HepG2 (cell line): ENCODE results near the gene TTC31. TPM values are rescaled to one million over a fixed set of nuclear protein-coding genes. Genes with fewer than 3 reads are reported as not detected.

ENCODE experiments used
- CBFB ChIP-seq: sonication (generic); formaldehyde crosslinking; IDR thresholded peaks from 2 replicates; pipeline ENCODE4 v1.4.0; 2020; ENCODE audit warnings: missing genetic modification reagents
- GLI4 ChIP-seq: sonication (generic); formaldehyde crosslinking; IDR thresholded peaks from 2 replicates; pipeline ENCODE4 v1.5.1; 2020; ENCODE audit warnings: missing genetic modification reagents, mild to moderate bottlenecking, moderate library complexity, borderline replicate concordance
- HNRNPLL ChIP-seq: fragments of 200-400 bp; formaldehyde crosslinking; IDR thresholded peaks from 2 replicates; pipeline ENCODE4 v1.6.1; 2017; ENCODE audit warnings: mild to moderate bottlenecking, low read depth, low read length; ENCODE audit not compliant: poor library complexity, severe bottlenecking
- MED13 ChIP-seq: sonication (generic); formaldehyde crosslinking; IDR thresholded peaks from 2 replicates; pipeline ENCODE4 v1.5.0; 2020; ENCODE audit warnings: missing genetic modification reagents
- MEIS2 ChIP-seq: sonication (generic); formaldehyde crosslinking; IDR thresholded peaks from 2 replicates; pipeline ENCODE4 v1.9.0; 2021; ENCODE audit warnings: mild to moderate bottlenecking, missing genetic modification reagents
- NCOA5 ChIP-seq: sonication (generic); formaldehyde crosslinking; IDR thresholded peaks from 2 replicates; pipeline ENCODE4 v1.4.0; 2020; ENCODE audit warnings: missing genetic modification reagents
- NPAS2 ChIP-seq: sonication (generic); formaldehyde crosslinking; IDR thresholded peaks from 2 replicates; pipeline ENCODE4 v1.8.0; 2022; ENCODE audit warnings: mild to moderate bottlenecking, missing genetic modification reagents, borderline replicate concordance
- SMAD1 ChIP-seq: sonication (generic); formaldehyde crosslinking; IDR thresholded peaks from 2 replicates; pipeline ENCODE4 v1.4.0; 2020; ENCODE audit warnings: missing genetic modification reagents, low read depth, mild to moderate bottlenecking, borderline replicate concordance
- TGIF2 ChIP-seq: IDR thresholded peaks from 2 replicates; pipeline ENCODE4 v1.6.1; 2016; ENCODE audit warnings: control low read depth, missing compliant biosample characterization
- ZFY ChIP-seq: sonication (generic); formaldehyde crosslinking; IDR thresholded peaks from 2 replicates; pipeline ENCODE4 v1.4.0; 2020; ENCODE audit warnings: missing genetic modification reagents
- ZNF20 ChIP-seq: sonication (generic); formaldehyde crosslinking; IDR thresholded peaks from 2 replicates; pipeline ENCODE4 v1.4.0; 2020; ENCODE audit warnings: mild to moderate bottlenecking, moderate library complexity, missing genetic modification reagents
- ZNF234 ChIP-seq: sonication (generic); formaldehyde crosslinking; conservative IDR thresholded peaks from 2 replicates; pipeline ENCODE4 v1.5.1; 2020; ENCODE audit warnings: mild to moderate bottlenecking, missing genetic modification reagents
- ZNF468 ChIP-seq: sonication (generic); formaldehyde crosslinking; IDR thresholded peaks from 2 replicates; pipeline ENCODE4 v1.8.0; 2022; ENCODE audit warnings: mild to moderate bottlenecking, moderate library complexity, missing genetic modification reagents
- ZNF567 ChIP-seq: sonication (generic); formaldehyde crosslinking; IDR thresholded peaks from 2 replicates; pipeline ENCODE4 v1.8.1; 2023; ENCODE audit warnings: mild to moderate bottlenecking, missing genetic modification reagents, borderline replicate concordance
- ZNF766 ChIP-seq: sonication (generic); formaldehyde crosslinking; IDR thresholded peaks from 2 replicates; pipeline ENCODE4 v1.5.0; 2020; ENCODE audit warnings: missing genetic modification reagents, borderline replicate concordance
- ZZZ3 ChIP-seq: sonication (generic); formaldehyde crosslinking; IDR thresholded peaks from 2 replicates; pipeline ENCODE4 v1.4.0; 2020; ENCODE audit warnings: missing genetic modification reagents, mild to moderate bottlenecking, borderline replicate concordance
- polyA plus RNA-seq, 8 experiments: library from polyadenylated mRNA; depleted of rRNA in 3 of 8; stranded (reverse) in 7 of 8; unstranded in 1 of 8; fragments of >200 nt; fragmentation: Illumina TruSeq in 4 of 8; extraction: Trizol in 4 of 8; gene quantifications; 2 replicates each; pipeline versions ENCODE4 v1.2.1 to v1.2.3, GENCODE V29; 2011 to 2016; ENCODE audit warnings: low read depth in 4 of 8, missing spikeins in 1 of 8, mixed read lengths in 1 of 8; ENCODE audit not compliant: insufficient read depth in 1 of 8
- total RNA-seq, 5 experiments: library from RNA; depleted of rRNA; stranded (reverse); fragments of >200 nt; fragmentation: Illumina TruSeq; extraction: Trizol; gene quantifications; 2 replicates each; pipeline ENCODE4 v1.2.3, GENCODE V29; 2016; ENCODE audit warnings: low read depth in 1 of 5
- TF ChIP-seq, protein P1 (sequence below): sonication (generic); formaldehyde crosslinking; IDR thresholded peaks from 2 replicates; pipeline ENCODE4 v1.9.0; 2021; ENCODE audit warnings: missing genetic modification reagents, borderline replicate concordance
- TF ChIP-seq, protein P2 (sequence below): IDR thresholded peaks from 2 replicates; pipeline ENCODE4 v1.6.1; 2016
- TF ChIP-seq, protein P3 (sequence below): sonication (generic); formaldehyde crosslinking; IDR thresholded peaks from 2 replicates; pipeline ENCODE4 v1.5.1; 2020; ENCODE audit warnings: mild to moderate bottlenecking, missing genetic modification reagents, borderline replicate concordance
- TF ChIP-seq, protein P4 (sequence below): IDR thresholded peaks from 2 replicates; pipeline ENCODE4 v1.6.1; 2018; ENCODE audit warnings: missing genetic modification reagents
- TF ChIP-seq, protein P5 (sequence below): sonication (generic); formaldehyde crosslinking; IDR thresholded peaks from 2 replicates; pipeline ENCODE4 v1.5.1; 2020; ENCODE audit warnings: mild to moderate bottlenecking, moderate library complexity, missing genetic modification reagents

TTC31 gene
- total and polyA plus RNA-seq, 2 of the 13 experiments (the other 11 are each of a cell fraction or from before 2014, with no cell fraction given): 28.3 to 39.5 TPM

DNA sequence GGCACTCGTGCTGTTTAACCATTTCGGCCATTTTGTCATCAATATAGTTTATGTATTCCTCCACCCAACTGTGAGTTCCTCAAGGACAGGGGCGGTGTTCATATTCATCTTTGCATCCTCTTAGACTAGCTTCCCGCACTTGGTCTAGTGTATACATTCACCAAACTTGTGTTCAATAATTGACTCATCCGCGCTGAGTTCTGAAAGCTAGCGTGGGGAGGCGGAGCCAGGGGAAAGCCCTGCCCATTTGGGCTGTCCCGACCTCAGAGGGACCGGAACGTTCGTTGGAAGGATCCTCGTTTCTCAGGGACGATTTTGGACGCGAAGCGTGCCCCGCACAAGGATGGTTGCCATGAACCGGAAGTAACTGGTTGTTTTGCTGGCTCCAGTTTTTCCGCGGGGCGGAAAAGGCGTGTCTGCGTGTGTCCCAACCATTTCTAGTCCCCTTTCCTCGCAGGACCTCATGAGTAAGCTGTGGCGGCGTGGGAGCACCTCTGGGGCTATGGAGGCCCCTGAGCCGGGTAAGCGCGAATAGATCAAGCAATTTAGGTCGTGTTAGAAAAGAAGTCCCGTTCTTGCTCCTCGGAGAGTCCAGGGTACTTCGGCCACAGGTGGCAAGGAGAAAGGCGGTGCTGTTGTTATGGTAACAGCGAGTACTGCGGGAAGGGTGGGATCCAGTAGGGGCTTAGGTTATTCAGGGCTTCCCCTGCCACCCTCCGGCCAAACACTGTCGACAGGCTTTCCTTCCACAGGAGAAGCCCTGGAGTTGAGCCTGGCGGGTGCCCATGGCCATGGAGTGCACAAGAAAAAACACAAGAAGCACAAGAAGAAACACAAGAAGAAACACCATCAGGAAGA, 28.0 kb upstream of the TTC31 start, which contains the start of gene INO80B (continued):
- peak; percentile 99; the same call in 1 of the 2 replicates for TF ChIP-seq SMAD1 (CRISPR knock-in tag)
- no peak for TF ChIP-seq NPAS2
- TF ChIP-seq CBFB (CRISPR knock-in tag): peak; percentile 95
- TF ChIP-seq ZNF567 (CRISPR knock-in tag): peak; percentile 98
- no peak for TF ChIP-seq ZNF234 (CRISPR knock-in tag)
- no peak for TF ChIP-seq MED13
- peak; percentile 97 for TF ChIP-seq TGIF2 (CRISPR knock-in tag)
- TF ChIP-seq, protein P1, sequence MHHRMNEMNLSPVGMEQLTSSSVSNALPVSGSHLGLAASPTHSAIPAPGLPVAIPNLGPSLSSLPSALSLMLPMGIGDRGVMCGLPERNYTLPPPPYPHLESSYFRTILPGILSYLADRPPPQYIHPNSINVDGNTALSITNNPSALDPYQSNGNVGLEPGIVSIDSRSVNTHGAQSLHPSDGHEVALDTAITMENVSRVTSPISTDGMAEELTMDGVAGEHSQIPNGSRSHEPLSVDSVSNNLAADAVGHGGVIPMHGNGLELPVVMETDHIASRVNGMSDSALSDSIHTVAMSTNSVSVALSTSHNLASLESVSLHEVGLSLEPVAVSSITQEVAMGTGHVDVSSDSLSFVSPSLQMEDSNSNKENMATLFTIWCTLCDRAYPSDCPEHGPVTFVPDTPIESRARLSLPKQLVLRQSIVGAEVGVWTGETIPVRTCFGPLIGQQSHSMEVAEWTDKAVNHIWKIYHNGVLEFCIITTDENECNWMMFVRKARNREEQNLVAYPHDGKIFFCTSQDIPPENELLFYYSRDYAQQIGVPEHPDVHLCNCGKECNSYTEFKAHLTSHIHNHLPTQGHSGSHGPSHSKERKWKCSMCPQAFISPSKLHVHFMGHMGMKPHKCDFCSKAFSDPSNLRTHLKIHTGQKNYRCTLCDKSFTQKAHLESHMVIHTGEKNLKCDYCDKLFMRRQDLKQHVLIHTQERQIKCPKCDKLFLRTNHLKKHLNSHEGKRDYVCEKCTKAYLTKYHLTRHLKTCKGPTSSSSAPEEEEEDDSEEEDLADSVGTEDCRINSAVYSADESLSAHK (CRISPR knock-in tag): peak; percentile 91; the same call in 1 of the 2 replicates
- TF ChIP-seq, protein P2, sequence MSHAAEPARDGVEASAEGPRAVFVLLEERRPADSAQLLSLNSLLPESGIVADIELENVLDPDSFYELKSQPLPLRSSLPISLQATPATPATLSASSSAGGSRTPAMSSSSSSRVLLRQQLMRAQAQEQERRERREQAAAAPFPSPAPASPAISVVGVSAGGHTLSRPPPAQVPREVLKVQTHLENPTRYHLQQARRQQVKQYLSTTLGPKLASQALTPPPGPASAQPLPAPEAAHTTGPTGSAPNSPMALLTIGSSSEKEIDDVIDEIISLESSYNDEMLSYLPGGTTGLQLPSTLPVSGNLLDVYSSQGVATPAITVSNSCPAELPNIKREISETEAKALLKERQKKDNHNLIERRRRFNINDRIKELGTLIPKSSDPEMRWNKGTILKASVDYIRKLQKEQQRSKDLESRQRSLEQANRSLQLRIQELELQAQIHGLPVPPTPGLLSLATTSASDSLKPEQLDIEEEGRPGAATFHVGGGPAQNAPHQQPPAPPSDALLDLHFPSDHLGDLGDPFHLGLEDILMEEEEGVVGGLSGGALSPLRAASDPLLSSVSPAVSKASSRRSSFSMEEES (CRISPR knock-in tag): peak; percentile 76; the same call in 1 of the 2 replicates
- TF ChIP-seq HNRNPLL: peak; percentile 96
- TF ChIP-seq, protein P3, sequence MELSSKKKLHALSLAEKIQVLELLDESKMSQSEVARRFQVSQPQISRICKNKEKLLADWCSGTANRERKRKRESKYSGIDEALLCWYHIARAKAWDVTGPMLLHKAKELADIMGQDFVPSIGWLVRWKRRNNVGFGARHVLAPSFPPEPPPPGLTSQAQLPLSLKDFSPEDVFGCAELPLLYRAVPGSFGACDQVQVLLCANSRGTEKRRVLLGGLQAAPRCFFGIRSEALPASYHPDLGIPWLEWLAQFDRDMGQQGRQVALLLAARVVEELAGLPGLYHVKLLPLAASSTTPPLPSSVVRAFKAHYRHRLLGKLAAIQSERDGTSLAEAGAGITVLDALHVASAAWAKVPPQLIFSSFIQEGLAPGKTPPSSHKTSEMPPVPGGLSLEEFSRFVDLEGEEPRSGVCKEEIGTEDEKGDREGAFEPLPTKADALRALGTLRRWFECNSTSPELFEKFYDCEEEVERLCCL: 0 out of 2 replicates have a peak, but pooled peaks have one; percentile 5
- TF ChIP-seq ZFY (CRISPR knock-in tag): peak; percentile 71
- TF ChIP-seq ZZZ3 (CRISPR knock-in tag): peak; percentile 88
- TF ChIP-seq, protein P4, sequence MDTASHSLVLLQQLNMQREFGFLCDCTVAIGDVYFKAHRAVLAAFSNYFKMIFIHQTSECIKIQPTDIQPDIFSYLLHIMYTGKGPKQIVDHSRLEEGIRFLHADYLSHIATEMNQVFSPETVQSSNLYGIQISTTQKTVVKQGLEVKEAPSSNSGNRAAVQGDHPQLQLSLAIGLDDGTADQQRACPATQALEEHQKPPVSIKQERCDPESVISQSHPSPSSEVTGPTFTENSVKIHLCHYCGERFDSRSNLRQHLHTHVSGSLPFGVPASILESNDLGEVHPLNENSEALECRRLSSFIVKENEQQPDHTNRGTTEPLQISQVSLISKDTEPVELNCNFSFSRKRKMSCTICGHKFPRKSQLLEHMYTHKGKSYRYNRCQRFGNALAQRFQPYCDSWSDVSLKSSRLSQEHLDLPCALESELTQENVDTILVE: peak; percentile 97
- TF ChIP-seq, protein P5, sequence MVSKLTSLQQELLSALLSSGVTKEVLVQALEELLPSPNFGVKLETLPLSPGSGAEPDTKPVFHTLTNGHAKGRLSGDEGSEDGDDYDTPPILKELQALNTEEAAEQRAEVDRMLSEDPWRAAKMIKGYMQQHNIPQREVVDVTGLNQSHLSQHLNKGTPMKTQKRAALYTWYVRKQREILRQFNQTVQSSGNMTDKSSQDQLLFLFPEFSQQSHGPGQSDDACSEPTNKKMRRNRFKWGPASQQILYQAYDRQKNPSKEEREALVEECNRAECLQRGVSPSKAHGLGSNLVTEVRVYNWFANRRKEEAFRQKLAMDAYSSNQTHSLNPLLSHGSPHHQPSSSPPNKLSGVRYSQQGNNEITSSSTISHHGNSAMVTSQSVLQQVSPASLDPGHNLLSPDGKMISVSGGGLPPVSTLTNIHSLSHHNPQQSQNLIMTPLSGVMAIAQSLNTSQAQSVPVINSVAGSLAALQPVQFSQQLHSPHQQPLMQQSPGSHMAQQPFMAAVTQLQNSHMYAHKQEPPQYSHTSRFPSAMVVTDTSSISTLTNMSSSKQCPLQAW (CRISPR knock-in tag): peak; percentile 98
- no peak for TF ChIP-seq NCOA5 (CRISPR knock-in tag)
- no peak for TF ChIP-seq ZNF20
- TF ChIP-seq ZNF468 (CRISPR knock-in tag): no peak
- peak; percentile 26; the same call in 1 of the 2 replicates for TF ChIP-seq ZNF766 (CRISPR knock-in tag)
- peak; percentile 76 for TF ChIP-seq GLI4 (CRISPR knock-in tag)
- peak; percentile 74; the same call in 1 of the 2 replicates for TF ChIP-seq MEIS2 (CRISPR knock-in tag)
